IPS-18a (cell line): ENCODE data around the gene FUCA1.
A peak's percentile ranks its signal among the peaks of the same experiment; 100 is the strongest.
"Not testable (repeated sequence)": the region's sequence is repeated elsewhere in the genome, so short reads cannot be mapped to it uniquely, and the experiment has no call there.

Experiments used
- H3K27ac ChIP-seq: one replicate; pipeline ENCODE4 v1.5.1; 2013; ENCODE audit warnings: low read length
- H3K27me3 ChIP-seq: one replicate; pipeline ENCODE4 v1.6.1; 2013; ENCODE audit warnings: mild to moderate bottlenecking, low read length; ENCODE audit not compliant: control insufficient read depth, insufficient read depth
- H3K36me3 ChIP-seq: one replicate; pipeline ENCODE4 v1.6.1; 2013; ENCODE audit warnings: low read depth, low read length; ENCODE audit not compliant: control insufficient read depth
- H3K4me1 ChIP-seq: one replicate; pipeline ENCODE4 v1.6.1; 2013; ENCODE audit warnings: low read depth, low read length; ENCODE audit not compliant: control insufficient read depth
- H3K4me3 ChIP-seq: one replicate; pipeline ENCODE4 v1.5.1; 2013; ENCODE audit warnings: low read length
- H3K9ac ChIP-seq: one replicate; pipeline ENCODE4 v1.6.1; 2013; ENCODE audit warnings: mild to moderate bottlenecking, low read length, moderate library complexity
- H3K9me3 ChIP-seq: one replicate; pipeline ENCODE4 v1.6.1; 2013; ENCODE audit warnings: low read depth, low read length; ENCODE audit not compliant: control insufficient read depth

The FUCA1 gene

DNA sequence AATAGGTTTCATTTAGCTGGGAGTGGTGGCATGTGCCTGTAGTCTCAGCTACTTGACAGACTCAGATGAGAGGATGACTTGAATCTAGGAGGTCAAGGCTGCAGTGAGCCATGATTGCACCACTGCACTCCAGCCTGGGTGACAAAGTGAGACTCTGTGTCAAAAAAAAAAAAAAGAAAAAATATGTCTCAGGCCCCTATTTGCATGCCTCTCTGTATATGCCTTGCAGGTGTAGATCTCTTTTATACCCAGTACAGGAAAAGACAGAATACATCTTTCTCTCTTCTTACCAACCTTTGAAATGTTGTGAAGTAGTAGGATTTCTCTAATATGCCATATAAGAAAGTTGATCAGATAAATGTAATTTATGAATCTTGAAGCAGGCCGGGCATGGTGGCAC lies 38.6 kb upstream of the FUCA1 start:
- H3K27me3 ChIP-seq: peaks cover 33% of the 10 kb centered on the region
- no peak overlapping the region for H3K4me3 ChIP-seq
- H3K4me1 ChIP-seq: peaks cover 13% of the 10 kb centered on the region
- H3K9ac ChIP-seq: no peak overlapping the region
- no peaks in the 10 kb centered on the region for H3K36me3 ChIP-seq
- no peak overlapping the region for H3K27ac ChIP-seq
- no peaks in the 10 kb centered on the region for H3K9me3 ChIP-seq

DNA sequence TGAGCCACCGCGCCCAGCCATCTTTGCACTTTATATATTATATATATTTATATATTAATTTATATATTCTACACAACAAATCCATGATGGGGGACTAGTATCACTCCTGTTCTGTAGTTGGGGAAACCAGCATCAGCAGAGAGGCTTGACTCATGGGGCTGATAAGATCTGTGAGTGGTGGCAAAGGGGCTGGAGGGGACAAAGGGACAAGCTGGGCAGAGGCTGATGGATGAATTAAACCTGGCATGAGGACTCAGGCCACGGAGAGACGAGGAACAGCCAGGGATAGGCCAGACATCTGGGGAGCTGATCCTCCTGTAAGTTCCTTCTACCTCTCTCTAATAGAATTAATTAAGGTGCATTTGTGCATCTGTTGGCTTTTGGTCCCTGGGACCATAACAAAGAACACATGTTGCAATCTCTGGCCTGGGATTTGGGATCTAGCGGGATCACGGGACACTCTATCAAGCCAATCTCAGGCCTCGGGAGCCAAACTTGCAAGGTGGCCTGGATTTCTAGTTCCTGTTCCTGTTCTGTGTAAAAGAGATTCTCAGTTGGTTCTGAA lies 37.5 kb upstream of the FUCA1 start:
- H3K9ac ChIP-seq: no peak overlapping the region
- H3K4me3 ChIP-seq: no peak overlapping the region
- H3K27ac ChIP-seq: no peak overlapping the region

DNA sequence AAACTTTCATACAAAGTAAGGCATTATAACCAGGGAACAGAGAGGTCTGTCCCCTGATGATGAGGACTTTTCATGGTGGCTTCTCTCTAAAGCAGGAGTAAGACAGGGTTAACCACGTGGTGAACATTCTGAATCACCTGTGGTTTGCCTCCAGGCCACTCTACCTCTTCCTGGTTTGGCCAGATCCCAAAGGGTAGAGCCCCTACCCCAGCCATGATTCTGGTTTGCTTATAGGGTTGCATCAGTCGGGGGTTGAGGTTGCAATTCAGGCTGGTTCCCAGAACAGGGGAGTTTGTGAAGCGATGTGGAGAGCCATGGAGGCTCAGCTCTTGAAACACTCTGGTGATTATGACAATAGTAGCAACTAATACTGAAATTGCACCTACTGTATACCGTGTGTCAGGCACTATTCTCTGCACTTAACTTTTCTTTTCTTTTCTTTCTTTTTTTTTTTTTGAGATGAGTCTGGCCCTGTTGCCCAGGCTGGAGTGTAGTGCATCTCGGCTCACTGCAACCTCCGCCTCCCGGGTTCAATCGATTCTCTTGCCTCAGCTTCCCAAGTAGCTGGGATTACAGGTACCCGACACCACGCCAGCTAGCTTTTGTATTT lies 36.8 kb upstream of the FUCA1 start:
- no peaks in the 10 kb centered on the region for H3K36me3 ChIP-seq
- H3K27me3 ChIP-seq: peaks cover 45% of the 10 kb centered on the region
- H3K27ac ChIP-seq: no peak overlapping the region
- no peaks in the 10 kb centered on the region for H3K9me3 ChIP-seq
- no peak overlapping the region for H3K9ac ChIP-seq
- peaks cover 13% of the 10 kb centered on the region for H3K4me1 ChIP-seq
- no peak overlapping the region for H3K4me3 ChIP-seq

More for the DNA sequence above, 37.5 kb upstream of the FUCA1 start:
- Histone ChIP-seq H3K27me3 (peaks cover 45% of the 10 kb centered on the region), H3K36me3 (no peaks in the 10 kb centered on the region), H3K4me1 (peaks cover 13% of the 10 kb centered on the region), H3K9me3 (no peaks in the 10 kb centered on the region)

DNA sequence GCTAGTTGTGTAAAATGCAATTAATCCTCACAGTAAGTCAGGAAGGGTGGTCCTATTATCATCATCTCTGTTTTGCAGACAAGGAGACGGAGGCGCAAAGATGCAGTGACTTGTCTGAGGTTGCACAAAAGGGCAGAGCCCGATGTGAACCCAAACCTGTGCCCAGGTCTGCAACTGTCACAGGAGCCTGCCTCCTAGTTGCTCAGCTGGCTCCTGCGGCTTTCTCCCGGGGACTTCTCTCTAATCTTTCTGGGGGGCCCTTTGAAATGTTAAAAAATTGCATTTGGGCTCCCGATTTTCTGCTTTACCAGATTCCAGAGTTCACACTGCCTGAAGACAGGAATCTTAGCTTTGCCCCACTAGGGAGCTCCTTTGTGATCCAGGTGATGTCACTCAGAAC lies 35.7 kb upstream of the FUCA1 start:
- H3K36me3 ChIP-seq: no peaks in the 10 kb centered on the region
- no peak overlapping the region for H3K27ac ChIP-seq
- H3K4me1 ChIP-seq: peaks cover 13% of the 10 kb centered on the region
- H3K9me3 ChIP-seq: no peaks in the 10 kb centered on the region
- peaks cover 45% of the 10 kb centered on the region for H3K27me3 ChIP-seq
- no peak overlapping the region for H3K9ac ChIP-seq
- H3K4me3 ChIP-seq: no peak overlapping the region

DNA sequence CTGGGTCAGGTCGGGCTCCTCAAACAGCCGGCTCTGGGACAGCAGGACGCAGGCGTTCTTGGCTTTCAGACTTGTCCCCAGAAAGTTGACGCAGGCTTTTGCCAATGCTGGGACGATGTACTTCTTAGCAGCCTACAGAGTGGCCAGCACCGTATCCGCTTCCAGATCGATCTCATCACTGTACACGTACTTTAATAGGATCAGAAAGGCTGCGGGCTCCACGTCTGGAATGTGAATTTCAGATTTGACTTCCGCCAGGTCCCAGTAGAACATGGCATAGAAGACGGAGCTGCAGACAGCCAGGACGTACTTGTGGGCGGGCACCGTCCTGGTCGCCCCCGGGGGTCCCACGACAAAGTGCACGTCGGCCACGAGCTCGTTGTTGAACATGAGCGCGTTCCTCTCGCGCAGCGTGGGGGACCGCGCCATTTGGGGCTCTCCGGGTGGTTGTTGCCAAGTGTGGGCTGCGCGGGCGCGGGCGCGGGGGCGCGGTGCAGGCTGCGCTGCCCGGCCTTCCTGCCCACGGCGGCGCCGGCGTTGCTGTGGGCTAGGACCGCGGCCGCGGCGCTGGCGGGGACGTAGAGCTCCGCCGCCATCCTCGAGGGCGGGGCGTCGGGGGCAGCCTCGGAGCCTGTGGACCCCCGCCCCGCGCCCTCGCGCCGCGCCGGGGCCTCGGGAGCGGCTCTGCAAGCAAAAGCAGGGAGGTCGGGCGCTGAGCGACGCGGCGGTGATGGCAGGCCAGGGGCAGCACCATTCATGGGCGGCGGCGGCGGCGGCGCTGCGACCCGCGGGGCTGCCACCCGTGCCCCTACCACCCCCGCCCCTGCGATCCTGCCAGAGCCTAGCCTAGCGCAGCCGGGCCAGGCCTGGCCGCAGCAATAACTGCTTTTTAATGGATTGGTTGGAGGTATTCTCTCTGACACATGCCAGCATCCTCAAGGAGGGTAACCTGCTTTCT lies 34.5 kb upstream of the FUCA1 start:
- Histone ChIP-seq H3K36me3 (no peaks in the 10 kb centered on the region), H3K9me3 (no peaks in the 10 kb centered on the region), H3K27ac (no peak overlapping the region), H3K4me1 (peaks cover 13% of the 10 kb centered on the region), H3K4me3 (peak overlapping the region; percentile 27), H3K9ac (no peak overlapping the region), H3K27me3 (peaks cover 45% of the 10 kb centered on the region)

DNA sequence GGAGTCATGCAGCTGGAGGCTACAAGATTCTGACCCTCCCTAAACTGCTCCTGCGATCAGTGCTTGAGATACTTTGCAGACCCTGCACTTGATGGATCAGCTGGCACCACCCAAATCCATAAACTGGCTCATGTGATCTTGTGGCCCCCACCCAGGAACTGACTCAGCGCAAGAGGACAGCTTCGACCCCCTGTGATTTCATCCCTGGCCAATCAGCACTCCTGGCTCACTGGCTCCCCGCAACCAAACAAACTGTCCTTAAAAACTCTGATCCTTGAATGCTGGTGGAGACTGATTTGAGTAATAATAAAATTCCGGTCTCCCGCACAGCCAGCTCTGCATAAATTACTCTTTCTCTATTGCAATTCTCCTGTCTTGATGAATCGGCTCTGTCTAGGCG lies 31.9 kb upstream of the FUCA1 start:
- H3K9ac ChIP-seq: not testable (repeated sequence)

DNA sequence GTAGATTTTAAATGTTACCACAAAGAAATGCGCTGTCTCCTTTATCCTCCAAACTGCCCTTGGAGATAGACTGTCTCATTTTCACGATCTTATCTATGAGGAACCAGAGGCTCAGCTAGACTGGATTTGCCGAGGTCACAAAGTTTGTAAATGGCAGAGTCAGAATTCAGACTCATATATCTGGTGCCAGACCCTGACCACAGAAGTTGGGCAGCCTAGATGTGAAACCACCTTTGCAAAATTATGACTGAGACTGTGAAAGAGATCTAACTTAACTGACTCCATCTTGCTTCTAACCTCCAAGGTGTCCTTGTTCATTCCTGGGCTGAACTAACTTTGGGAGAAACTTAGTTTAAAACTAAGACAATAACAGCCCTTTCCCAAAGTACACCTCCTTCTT lies 31.0 kb upstream of the FUCA1 start:
- Histone ChIP-seq H3K9me3 (no peaks in the 10 kb centered on the region), H3K27me3 (peaks cover 34% of the 10 kb centered on the region), H3K4me3 (no peak overlapping the region), H3K27ac (no peak overlapping the region), H3K36me3 (no peaks in the 10 kb centered on the region), H3K4me1 (peaks cover 4% of the 10 kb centered on the region), H3K9ac (no peak overlapping the region)

More for the DNA sequence above, 31.9 kb upstream of the FUCA1 start:
- H3K9me3 ChIP-seq, H3K27ac ChIP-seq, H3K36me3 ChIP-seq, H3K4me3 ChIP-seq: not testable (repeated sequence)
- peaks cover 13% of the 10 kb centered on the region for H3K4me1 ChIP-seq
- H3K27me3 ChIP-seq: peaks cover 43% of the 10 kb centered on the region

DNA sequence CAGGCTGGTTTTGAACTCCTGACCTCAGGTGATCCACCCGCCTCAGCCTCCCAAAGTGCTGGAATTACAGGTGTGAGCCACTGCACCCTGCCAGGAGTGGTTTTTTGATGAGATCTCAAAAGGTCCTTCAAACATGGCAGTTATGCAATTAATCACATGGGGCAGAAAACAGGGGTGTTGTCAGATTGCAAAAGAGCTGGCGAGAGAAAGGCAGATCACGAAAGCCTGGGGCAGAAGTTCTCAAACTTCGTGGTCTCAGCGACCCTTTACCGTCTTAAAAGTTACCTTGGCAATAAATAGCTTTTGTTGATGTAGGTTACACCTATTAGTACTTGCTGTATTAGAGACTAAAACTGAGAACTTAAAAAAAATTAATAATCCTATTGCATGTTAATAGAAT lies 29.0 kb upstream of the FUCA1 start:
- Histone ChIP-seq H3K9ac (no peak overlapping the region), H3K36me3 (no peaks in the 10 kb centered on the region), H3K4me1 (no peaks in the 10 kb centered on the region), H3K9me3 (no peaks in the 10 kb centered on the region), H3K27me3 (peaks cover 15% of the 10 kb centered on the region), H3K27ac (no peak overlapping the region), H3K4me3 (no peak overlapping the region)

DNA sequence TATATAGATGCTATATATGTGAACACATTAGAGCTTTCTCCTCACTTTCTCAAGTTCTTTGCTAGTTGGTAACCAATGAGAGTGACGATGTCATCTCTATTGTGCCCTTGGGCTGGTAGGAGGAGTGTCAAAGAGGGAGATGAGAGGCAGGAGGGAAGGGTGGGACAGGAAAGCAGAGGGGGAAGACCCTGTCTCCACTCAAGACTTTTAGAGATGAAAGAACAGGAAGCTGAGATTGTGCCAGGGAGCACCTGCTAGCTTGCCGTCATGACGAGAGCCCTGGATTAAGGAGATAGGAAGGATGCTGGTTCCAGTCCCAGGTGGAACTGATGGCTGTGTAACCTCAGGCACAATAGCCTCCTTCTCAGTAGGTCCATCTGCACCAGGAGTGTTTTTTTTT lies 28.4 kb upstream of the FUCA1 start:
- no peaks in the 10 kb centered on the region for H3K36me3 ChIP-seq
- H3K27ac ChIP-seq: no peak overlapping the region

DNA sequence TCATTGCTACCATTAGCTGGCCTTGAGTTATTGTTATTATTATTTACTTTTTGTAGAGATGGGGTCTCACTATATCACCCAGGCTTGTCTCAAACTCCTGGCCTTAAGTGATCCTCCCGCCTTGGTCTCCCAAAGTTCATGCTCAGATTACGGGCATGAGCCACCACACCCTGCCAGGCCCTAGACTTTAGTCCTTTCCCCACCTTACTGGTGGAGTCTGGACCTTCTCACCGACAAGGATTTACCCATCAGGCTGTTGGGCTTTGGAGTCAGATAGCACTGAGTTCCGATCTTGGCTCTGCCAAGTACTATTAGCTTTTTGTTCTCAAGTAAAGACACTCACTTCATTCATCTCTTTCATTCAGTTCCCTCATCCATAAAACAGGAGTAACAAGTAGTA lies 27.9 kb upstream of the FUCA1 start:
- no peak overlapping the region for H3K27ac ChIP-seq

More for the DNA sequence above, 28.4 kb upstream of the FUCA1 start:
- no peak overlapping the region for H3K9ac ChIP-seq
- no peaks in the 10 kb centered on the region for H3K9me3 ChIP-seq
- no peaks in the 10 kb centered on the region for H3K4me1 ChIP-seq
- H3K4me3 ChIP-seq: no peak overlapping the region
- peaks cover 9% of the 10 kb centered on the region for H3K27me3 ChIP-seq

DNA sequence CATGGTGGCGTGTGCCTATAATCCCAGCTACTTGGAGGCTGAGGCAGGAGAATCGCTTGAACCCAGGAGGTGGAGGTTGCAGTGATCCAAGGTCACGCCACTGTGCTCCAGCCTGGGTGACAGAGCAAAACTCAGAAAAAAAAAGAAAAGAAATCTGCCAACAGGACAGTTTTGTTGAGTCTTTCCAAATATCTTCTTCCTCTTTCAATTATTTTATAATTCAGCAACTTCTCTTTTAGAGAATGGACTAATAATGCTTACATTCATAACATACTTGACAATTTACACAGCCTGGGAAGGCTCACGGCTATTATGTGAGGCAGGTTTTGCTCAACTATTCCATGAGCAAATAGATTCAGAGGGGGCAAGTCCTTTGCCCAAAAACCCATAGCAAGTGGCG lies 27.0 kb upstream of the FUCA1 start:
- no peak overlapping the region for H3K9ac ChIP-seq
- no peaks in the 10 kb centered on the region for H3K9me3 ChIP-seq
- no peaks in the 10 kb centered on the region for H3K36me3 ChIP-seq
- H3K4me3 ChIP-seq: no peak overlapping the region
- no peaks in the 10 kb centered on the region for H3K4me1 ChIP-seq
- H3K27me3 ChIP-seq: no peaks in the 10 kb centered on the region
- H3K27ac ChIP-seq: no peak overlapping the region

More for the DNA sequence above, 27.9 kb upstream of the FUCA1 start:
- Histone ChIP-seq H3K9ac (no peak overlapping the region), H3K27me3 (peaks cover 4% of the 10 kb centered on the region), H3K4me1 (no peaks in the 10 kb centered on the region), H3K4me3 (no peak overlapping the region), H3K9me3 (no peaks in the 10 kb centered on the region), H3K36me3 (no peaks in the 10 kb centered on the region)
